G401 (cell line): ENCODE measurements around the gene HARBI1. TPM values are rescaled to one million over a fixed set of nuclear protein-coding genes. Genes with fewer than 3 reads are reported as not detected.
"Not testable (repeated sequence)": the region's sequence is repeated elsewhere in the genome, so short reads cannot be mapped to it uniquely, and the experiment has no call there.

Experiments used
- DNase-seq: peaks from one replicate; pipeline ENCODE4 v3.0.0-alpha.2; 2015; ENCODE audit warnings: low spot score
- in situ Hi-C: cut with HindIII; loops from 2 replicates; pipeline ENCODE4 v1.10.0; 2016; ENCODE audit warnings: low sequenced_read_pairs, mixed read lengths
- total RNA-seq: library from RNA; depleted of rRNA; stranded (reverse); fragments of >200 nt; shearing (Covaris generic); gene quantifications from 2 replicates; pipeline ENCODE4 v1.2.3, GENCODE V29; 2014

Gene HARBI1
- total RNA-seq, 1 experiment from 2014 or later: 2.4 TPM

- in situ Hi-C loops: no loop called here
- no peak for DNase-seq
These were observed 16.6 kb downstream of the HARBI1 start for GRCh38 chr11:46600194-46600960.

GRCh38 chr11:46599340-46600193 lies 17.5 kb downstream of the HARBI1 start:
- no peak for DNase-seq
- in situ Hi-C loops: no loop called here

- in situ Hi-C loops: no loop called here
- no peak for DNase-seq
These were observed 19.3 kb downstream of the HARBI1 start for GRCh38 chr11:46597609-46598219.

GRCh38 chr11:46597155-46597554 lies 19.9 kb downstream of the HARBI1 start:
- in situ Hi-C loops: no loop called here
- DNase-seq: no peak

- DNase-seq: no peak
- in situ Hi-C loops: no loop called here
These were observed 22.2 kb downstream of the HARBI1 start for GRCh38 chr11:46594785-46595184.

GRCh38 chr11:46594374-46594700 lies 22.7 kb downstream of the HARBI1 start:
- no peak for DNase-seq
- in situ Hi-C loops: no loop called here

GRCh38 chr11:46593550-46594373 lies 23.3 kb downstream of the HARBI1 start, which contains the start of gene AMBRA1:
Gene AMBRA1 (minus strand): TSS chr11:46594023. CDS start chr11:46548380, 45,643 bp downstream.
- DNase-seq: peak; percentile 95
- in situ Hi-C loops: no loop called here

GRCh38 chr11:46590740-46591605 lies 26.1 kb downstream of the HARBI1 start:
- DNase-seq: no peak
- in situ Hi-C loops: no loop called here

GRCh38 chr11:46588915-46589314 lies 28.1 kb downstream of the HARBI1 start:
- in situ Hi-C loops: no loop called here
- DNase-seq: no peak

- no peak for DNase-seq
- in situ Hi-C loops: no loop called here
These were observed 28.9 kb downstream of the HARBI1 start for GRCh38 chr11:46588131-46588530.

GRCh38 chr11:46583513-46583912 lies 33.5 kb downstream of the HARBI1 start:
- in situ Hi-C loops, DNase-seq: not testable (repeated sequence)

- in situ Hi-C loops: no loop called here
- DNase-seq: no peak
These were observed 34.4 kb downstream of the HARBI1 start for GRCh38 chr11:46582588-46582987.

- in situ Hi-C loops: no loop called here
These were observed 40.0 kb downstream of the HARBI1 start for GRCh38 chr11:46577058-46577457.

GRCh38 chr11:46574656-46575055 lies 42.4 kb downstream of the HARBI1 start:
- in situ Hi-C loops: no loop called here
- DNase-seq: no peak

More at GRCh38 chr11:46577058-46577457, 40.0 kb downstream of the HARBI1 start:
- no peak for DNase-seq

GRCh38 chr11:46570790-46571398 lies 46.1 kb downstream of the HARBI1 start:
- in situ Hi-C loops: no loop called here
- DNase-seq: no peak

- in situ Hi-C loops: no loop called here
- DNase-seq: no peak
These were observed 51.7 kb downstream of the HARBI1 start for GRCh38 chr11:46565232-46565840.

- in situ Hi-C loops: no loop called here
These were observed 52.6 kb downstream of the HARBI1 start for GRCh38 chr11:46564459-46564858.

More at GRCh38 chr11:46564459-46564858, 52.6 kb downstream of the HARBI1 start:
- DNase-seq: no peak
